Neural cell (in vitro differentiated cells): Measurements from ENCODE around the gene ECE1.

Source experiments
- CTCF ChIP-seq: fragments of 450-650 bp; IDR thresholded peaks from 2 replicates; pipeline ENCODE4 v1.5.1; 2014; ENCODE audit warnings: antibody characterized with exemption, mild to moderate bottlenecking, moderate library complexity; ENCODE audit not compliant: poor library complexity, severe bottlenecking
- EP300 ChIP-seq: fragments of 450-650 bp; conservative IDR thresholded peaks from 2 replicates; pipeline ENCODE4 v1.6.1; 2014; ENCODE audit warnings: antibody characterized with exemption, mild to moderate bottlenecking, moderate library complexity; ENCODE audit not compliant: poor library complexity, severe bottlenecking
- EZH2 ChIP-seq: fragments of 200-600, 300-800 bp; shearing (Covaris generic), sonication (generic); IDR thresholded peaks from 2 replicates; pipeline ENCODE4 v1.6.1; 2014; ENCODE audit warnings: antibody characterized with exemption, low read length, borderline replicate concordance, mild to moderate bottlenecking; ENCODE audit not compliant: insufficient read depth, poor library complexity, severe bottlenecking
- POLR2AphosphoS5 ChIP-seq: IDR thresholded peaks from 2 replicates; pipeline ENCODE4 v1.6.1; 2012
- RAD21 ChIP-seq: fragments of 450-650 bp; conservative IDR thresholded peaks from 2 replicates; pipeline ENCODE4 v1.6.1; 2014; ENCODE audit warnings: antibody characterized with exemption, mild to moderate bottlenecking, moderate library complexity
- SMC3 ChIP-seq: fragments of 450-650 bp; conservative IDR thresholded peaks from 2 replicates; pipeline ENCODE4 v1.6.1; 2014; ENCODE audit warnings: antibody characterized with exemption, mild to moderate bottlenecking, moderate library complexity; ENCODE audit not compliant: poor library complexity
- TAF1 ChIP-seq: IDR thresholded peaks from 2 replicates; pipeline ENCODE4 v1.6.1; 2012; ENCODE audit warnings: low read depth
- TF ChIP-seq, protein P1 (sequence below): IDR thresholded peaks from 2 replicates; pipeline ENCODE4 v1.6.1; 2012; ENCODE audit warnings: borderline replicate concordance

DNA sequence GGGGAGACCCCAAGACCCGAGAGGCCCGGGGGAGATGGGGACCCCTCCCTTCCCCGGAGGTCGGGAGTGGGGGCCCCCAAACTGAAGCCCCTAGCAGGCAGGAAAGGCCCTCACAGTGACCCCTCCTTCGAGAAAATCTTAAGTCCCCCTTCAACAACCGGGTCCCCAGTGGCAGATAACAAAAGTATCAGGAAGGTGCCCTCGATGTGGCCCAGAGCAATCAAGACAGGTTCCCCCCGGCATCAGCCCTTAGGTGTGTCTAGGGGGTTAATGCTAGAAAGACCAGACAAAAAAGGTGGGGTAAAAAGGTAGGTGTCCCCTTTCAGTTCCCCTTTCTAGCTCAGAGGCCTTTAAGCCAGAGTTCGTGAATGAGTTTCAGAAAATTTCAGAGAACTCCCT is 282 bp upstream of the ECE1 start:
- TF ChIP-seq EP300 (no peak), POLR2AphosphoS5 (no peak), TAF1 (no peak), CTCF (no peak), EZH2 (no peak), RAD21 (no peak), SMC3 (no peak)
- TF ChIP-seq, protein P1, sequence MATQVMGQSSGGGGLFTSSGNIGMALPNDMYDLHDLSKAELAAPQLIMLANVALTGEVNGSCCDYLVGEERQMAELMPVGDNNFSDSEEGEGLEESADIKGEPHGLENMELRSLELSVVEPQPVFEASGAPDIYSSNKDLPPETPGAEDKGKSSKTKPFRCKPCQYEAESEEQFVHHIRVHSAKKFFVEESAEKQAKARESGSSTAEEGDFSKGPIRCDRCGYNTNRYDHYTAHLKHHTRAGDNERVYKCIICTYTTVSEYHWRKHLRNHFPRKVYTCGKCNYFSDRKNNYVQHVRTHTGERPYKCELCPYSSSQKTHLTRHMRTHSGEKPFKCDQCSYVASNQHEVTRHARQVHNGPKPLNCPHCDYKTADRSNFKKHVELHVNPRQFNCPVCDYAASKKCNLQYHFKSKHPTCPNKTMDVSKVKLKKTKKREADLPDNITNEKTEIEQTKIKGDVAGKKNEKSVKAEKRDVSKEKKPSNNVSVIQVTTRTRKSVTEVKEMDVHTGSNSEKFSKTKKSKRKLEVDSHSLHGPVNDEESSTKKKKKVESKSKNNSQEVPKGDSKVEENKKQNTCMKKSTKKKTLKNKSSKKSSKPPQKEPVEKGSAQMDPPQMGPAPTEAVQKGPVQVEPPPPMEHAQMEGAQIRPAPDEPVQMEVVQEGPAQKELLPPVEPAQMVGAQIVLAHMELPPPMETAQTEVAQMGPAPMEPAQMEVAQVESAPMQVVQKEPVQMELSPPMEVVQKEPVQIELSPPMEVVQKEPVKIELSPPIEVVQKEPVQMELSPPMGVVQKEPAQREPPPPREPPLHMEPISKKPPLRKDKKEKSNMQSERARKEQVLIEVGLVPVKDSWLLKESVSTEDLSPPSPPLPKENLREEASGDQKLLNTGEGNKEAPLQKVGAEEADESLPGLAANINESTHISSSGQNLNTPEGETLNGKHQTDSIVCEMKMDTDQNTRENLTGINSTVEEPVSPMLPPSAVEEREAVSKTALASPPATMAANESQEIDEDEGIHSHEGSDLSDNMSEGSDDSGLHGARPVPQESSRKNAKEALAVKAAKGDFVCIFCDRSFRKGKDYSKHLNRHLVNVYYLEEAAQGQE, result no peak
